ENCODE results near the gene NEMP1.

NEMP1 gene

GRCh38 chr12:57005980-57006808 is 72.4 kb downstream of the NEMP1 start, which contains the start of gene ZBTB39:
Gene ZBTB39 (minus strand): TSS chr12:57006546. CDS start chr12:57004917, 1,629 bp downstream.
- Histone ChIP-seq H3K79me1 (ENCODE audit: low read depth, low read length) (peaks cover 20% of the 10 kb centered on the region), H3K23ac (ENCODE audit: low read depth, low read length, poor library complexity) (peak within 1 kb of the TSS; percentile 12), H3K14ac (ENCODE audit: low read length) (no peak within 1 kb of the TSS), H2BK12ac (ENCODE audit: low read length) (no peak within 1 kb of the TSS), H3K18ac (ENCODE audit: low read length) (peak within 1 kb of the TSS; percentile 95), H3K4me3 (ENCODE audit: low read length in 2 of 2) (peak within 1 kb of the TSS; percentile 69 to 95), H4K91ac (ENCODE audit: low read depth, low read length, poor library complexity) (no peak within 1 kb of the TSS), H3K9me3 (replicated peaks in 1 of 2; ENCODE audit: control insufficient read depth in 2 of 2, insufficient read depth in 1 of 2, low read depth in 1 of 2, low read length in 2 of 2) (no peaks in the 10 kb centered on the region), H2BK5ac (ENCODE audit: low read length) (peak within 1 kb of the TSS; percentile 49), H3K36me3 (replicated peaks in 1 of 2; ENCODE audit: control insufficient read depth in 2 of 2, insufficient read depth in 2 of 2, low read length in 2 of 2) (peaks cover 31 to 41% of the 10 kb centered on the region in 2 donors), H3K4me1 (ENCODE audit: control insufficient read depth in 2 of 2, insufficient read depth in 1 of 2, low read depth in 1 of 2, low read length in 2 of 2) (peaks cover 0 to 13% of the 10 kb centered on the region in 2 donors), H3K27ac (replicated peaks; ENCODE audit: low read length) (no peak within 1 kb of the TSS), H2AK5ac (ENCODE audit: low read depth, low read length) (peak within 1 kb of the TSS; percentile 39), H4K8ac (ENCODE audit: low read depth, low read length) (no peak within 1 kb of the TSS), H3K4ac (ENCODE audit: low read length) (peak within 1 kb of the TSS; percentile 46), H2BK15ac (ENCODE audit: low read length) (no peak within 1 kb of the TSS), H2BK120ac (ENCODE audit: low read depth, low read length) (no peak within 1 kb of the TSS), H3K27me3 (ENCODE audit: control insufficient read depth in 3 of 3, insufficient read depth in 3 of 3, low read depth in 1 of 3, low read length in 3 of 3) (peaks cover 0 to 7% (median 0%) of the 10 kb centered on the region in 3 experiments), H3K4me2 (ENCODE audit: insufficient read depth, low read length, poor library complexity, severe bottlenecking) (peak within 1 kb of the TSS; percentile 63), H3K9ac (ENCODE audit: low read depth, low read length, poor library complexity) (peak within 1 kb of the TSS; percentile 90), H2AFZ (ENCODE audit: low read length) (peak within 1 kb of the TSS; percentile 90)
- peak; percentile 63 for DNase-seq (ENCODE audit: low spot score)
- WGBS, 2 donors (ENCODE audit: extremely low coverage in 2 of 2, insufficient read length in 2 of 2, insufficient replicate concordance in 1 of 2): no CpG with 5 or more reads among the region's 94 CpGs
